ENCODE results near the gene FARS2.

DNA sequence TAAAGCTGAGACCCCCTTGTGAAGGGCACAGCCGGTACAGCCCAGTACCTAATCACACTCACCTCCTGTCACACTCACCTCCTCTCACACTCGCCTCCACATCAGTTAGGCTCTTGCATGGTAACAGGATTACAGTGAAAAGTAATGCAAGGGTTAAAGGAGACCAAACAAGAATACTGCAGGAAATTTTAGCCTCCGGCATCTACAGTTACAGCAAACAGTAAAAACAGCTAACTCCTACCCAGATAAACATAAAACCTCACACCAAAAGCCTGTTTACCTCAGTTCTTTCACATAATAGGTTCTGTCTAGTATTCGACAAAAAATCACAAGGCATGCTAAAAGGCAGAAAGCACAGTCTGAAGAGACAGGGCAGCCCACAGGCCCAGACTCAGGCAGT lies 55.6 kb downstream of the FARS2 start:
- TF ChIP-seq CTCF (IDR thresholded peaks at IDR 0.05) (no peak), POLR2AphosphoS5 (IDR thresholded peaks at IDR 0.05) (no peak)
